Psoas muscle (tissue), 8 donors: ENCODE results near the gene GRIK1. TPM values are rescaled to one million over a fixed set of nuclear protein-coding genes. Genes with fewer than 3 reads are reported as not detected.

Experiments used
- ATAC-seq, 4 donors: fragments of 200-7000 bp; cut with Tn5 transposase; one replicate each; pipeline ENCODE4 v1.9.1; 2020; ENCODE audit warnings: moderate library complexity in 3 of 4, mild to moderate bottlenecking in 2 of 4
- DNase-seq, 2 donors: peaks; one replicate each; pipeline ENCODE4 v3.0.0-alpha.2; 2020
- H3K27ac ChIP-seq: fragments of 200-600 bp; one replicate; pipeline ENCODE4 v1.8.0; 2022
- H3K27me3 ChIP-seq, 3 donors: fragments of 200-600 bp in 1 of 3; one replicate each; pipeline versions ENCODE4 v1.6.1 to v1.8.0; 2013 to 2022; ENCODE audit warnings: low read length in 2 of 3, mild to moderate bottlenecking in 2 of 3, moderate library complexity in 1 of 3; ENCODE audit not compliant: insufficient read depth in 3 of 3
- H3K36me3 ChIP-seq, 2 donors: fragments of 200-600 bp in 1 of 2; one replicate each; pipeline versions ENCODE4 v1.6.1 to v1.8.0; 2013 to 2022; ENCODE audit warnings: low read depth in 1 of 2, mild to moderate bottlenecking in 1 of 2, moderate library complexity in 1 of 2; ENCODE audit not compliant: insufficient read depth in 1 of 2
- H3K4me1 ChIP-seq: fragments of 200-600 bp; one replicate; pipeline ENCODE4 v1.8.0; 2022
- H3K4me3 ChIP-seq: fragments of 200-600 bp; one replicate; pipeline ENCODE4 v1.8.0; 2022; ENCODE audit warnings: mild to moderate bottlenecking
- H3K9me3 ChIP-seq: fragments of 200-600 bp; one replicate; pipeline ENCODE4 v1.8.0; 2022
- CTCF ChIP-seq: fragments of 200-600 bp; IDR thresholded peaks from one replicate; pipeline ENCODE4 v1.8.0; 2022; ENCODE audit warnings: antibody characterized with exemption
- WGBS, 3 donors: extraction: QIAGEN DNeasy Blood & Tissue Kit; methylation state at CpG; one replicate each; pipeline versions ENCODE4 v1.1.6 to v1.1.7; 2013; 5-methylcytosine and 5-hydroxymethylcytosine counted together
- intact Hi-C, 2 donors: fragments of 100-400 bp; cut with DNase I; formaldehyde crosslinking; loops; one replicate each; pipeline versions ENCODE4 v1.11.0 to v1.14.2; 2022
- polyA plus RNA-seq, 3 donors: library from polyadenylated mRNA; stranded (reverse); fragments of 200-250 nt; gene quantifications; one replicate each; pipeline ENCODE4 v1.2.3, GENCODE V29; 2013
- total RNA-seq, 4 donors: library from RNA; stranded (reverse); fragmentation: NEBNext Ultra II Directional in 2 of 4; extraction: Animal tissue kit (Norgen Biotek cat#: 25700) in 2 of 4; gene quantifications; one replicate each; pipeline versions ENCODE4 v1.2.1 to v1.2.4, GENCODE V29; 2021 to 2023
- donor health status: healthy with polysubstance abuse.
- donor health status: DM: no; HTN: no; CAD: no; lungs with moderate emphysema.
- donor health status: Bipolar disorder and iron deficiency.
- donor health status: healthy.
- donor health status: DM: yes; HTN: yes; CAD: no.
- donor health status: DM: no; HTN: no; CAD: no.
- donor health status: DM: no; HTN: no; CAD: no.
- donor health status: DM: yes; HTN: yes; CAD: no.

GRIK1 gene
- total and polyA plus RNA-seq, 7 donors: 0.01 to 0.04 TPM; not detected in 5

- no peak for TF ChIP-seq CTCF
- Histone ChIP-seq H3K4me3 (no peak overlapping the region), H3K4me1 (no peaks in the 10 kb centered on the region), H3K27me3 (no peaks in the 10 kb centered on the region), H3K27ac (no peak overlapping the region), H3K36me3 (no peaks in the 10 kb centered on the region), H3K9me3 (no peaks in the 10 kb centered on the region)
- DNase-seq (no peak), ATAC-seq (no peak)
- intact Hi-C loops: no loop called here
Measured at GRCh38 chr21:29726044-29726443, 213.8 kb downstream of the GRIK1 start.

- no peaks in the 10 kb centered on the region for H3K27me3 ChIP-seq
- no peaks in the 10 kb centered on the region for H3K4me1 ChIP-seq
- DNase-seq: no peak
- no peak overlapping the region for H3K27ac ChIP-seq
- H3K36me3 ChIP-seq: no peaks in the 10 kb centered on the region
- intact Hi-C loops: no loop called here
- 60 to 65% (median 63%) methylated on average over 9 of the region's 9 CpGs for WGBS, 3 donors
- ATAC-seq: no peak
- no peaks in the 10 kb centered on the region for H3K9me3 ChIP-seq
- H3K4me3 ChIP-seq: no peak overlapping the region
- TF ChIP-seq CTCF: no peak
Measured at GRCh38 chr21:29725025-29725736, 214.6 kb downstream of the GRIK1 start.

- no peaks in the 10 kb centered on the region for H3K36me3 ChIP-seq
- no peak for DNase-seq
- WGBS, 3 donors: 94 to 95% (median 94%) methylated on average over 2 of the region's 2 CpGs
- H3K27me3 ChIP-seq: no peaks in the 10 kb centered on the region
- no peaks in the 10 kb centered on the region for H3K9me3 ChIP-seq
- no peak overlapping the region for H3K27ac ChIP-seq
- no peak overlapping the region for H3K4me3 ChIP-seq
- intact Hi-C loops: no loop called here
- no peak for TF ChIP-seq CTCF
- no peak for ATAC-seq
- H3K4me1 ChIP-seq: no peaks in the 10 kb centered on the region
Measured at GRCh38 chr21:29721964-29722363, 217.8 kb downstream of the GRIK1 start.

GRCh38 chr21:29721221-29721620 lies 218.6 kb downstream of the GRIK1 start:
- no peak for ATAC-seq
- Histone ChIP-seq H3K27ac (no peak overlapping the region), H3K4me3 (no peak overlapping the region), H3K36me3 (no peaks in the 10 kb centered on the region), H3K9me3 (no peaks in the 10 kb centered on the region), H3K4me1 (no peaks in the 10 kb centered on the region), H3K27me3 (no peaks in the 10 kb centered on the region)
- TF ChIP-seq CTCF: no peak
- intact Hi-C loops: no loop called here
- no peak for DNase-seq
- 75 to 78% (median 77%) methylated on average over 5 of the region's 5 CpGs for WGBS, 3 donors

- Histone ChIP-seq H3K9me3 (no peaks in the 10 kb centered on the region), H3K27ac (no peak overlapping the region), H3K4me1 (no peaks in the 10 kb centered on the region), H3K4me3 (no peak overlapping the region), H3K36me3 (no peaks in the 10 kb centered on the region), H3K27me3 (no peaks in the 10 kb centered on the region)
- no peak for DNase-seq
- intact Hi-C loops: no loop called here
- ATAC-seq: no peak
- no peak for TF ChIP-seq CTCF
Measured at GRCh38 chr21:29719521-29719920, 220.3 kb downstream of the GRIK1 start.
